ENCODE measurements around the gene PSORS1C1.

Gene PSORS1C1

GRCh38 chr6:31129130-31129529, 14.5 kb downstream of the PSORS1C1 start:
- TF ChIP-seq GABPA (IDR thresholded peaks at IDR 0.05; ENCODE audit: low read depth) (no peak), REST (IDR thresholded peaks at IDR 0.05; ENCODE audit: insufficient replicate concordance, low read depth) (no peak), POLR2AphosphoS5 (IDR thresholded peaks at IDR 0.05; ENCODE audit: low read depth) (no peak), CTCF (IDR thresholded peaks at IDR 0.05; ENCODE audit: insufficient read depth, low read length) (no peak), SPI1 (IDR thresholded peaks at IDR 0.05; ENCODE audit: borderline replicate concordance, low read depth) (no peak)
- H3K27me3 ChIP-seq (ENCODE audit: insufficient read depth, poor library complexity, severe bottlenecking): peaks cover 5% of the 10 kb centered on the region
- no peak overlapping the region for H3K4me3 ChIP-seq (replicated peaks; ENCODE audit: insufficient read depth, low read length)
- no peak for DNase-seq (ENCODE audit: low read depth in 1 of 2, low spot score in 1 of 2)
- no peak overlapping the region for H3K27ac ChIP-seq (replicated peaks)

GRCh38 chr6:31130751-31131150, 16.2 kb downstream of the PSORS1C1 start:
- TF ChIP-seq REST (IDR thresholded peaks at IDR 0.05; ENCODE audit: insufficient replicate concordance, low read depth): no peak
- no peak for TF ChIP-seq SPI1 (IDR thresholded peaks at IDR 0.05; ENCODE audit: borderline replicate concordance, low read depth)
- TF ChIP-seq CTCF (IDR thresholded peaks at IDR 0.05; ENCODE audit: insufficient read depth, low read length): no peak
- TF ChIP-seq POLR2AphosphoS5 (IDR thresholded peaks at IDR 0.05; ENCODE audit: low read depth): no peak
- no peak for TF ChIP-seq GABPA (IDR thresholded peaks at IDR 0.05; ENCODE audit: low read depth)
- no peak for DNase-seq (ENCODE audit: low read depth in 1 of 2, low spot score in 1 of 2)
- Histone ChIP-seq H3K27ac (replicated peaks) (no peak overlapping the region), H3K27me3 (ENCODE audit: insufficient read depth, poor library complexity, severe bottlenecking) (peaks cover 5% of the 10 kb centered on the region), H3K4me3 (replicated peaks; ENCODE audit: insufficient read depth, low read length) (no peak overlapping the region)

- Histone ChIP-seq H3K27ac (replicated peaks) (no peak overlapping the region), H3K27me3 (ENCODE audit: insufficient read depth, poor library complexity, severe bottlenecking) (peaks cover 5% of the 10 kb centered on the region), H3K4me3 (replicated peaks; ENCODE audit: insufficient read depth, low read length) (no peak overlapping the region)
- TF ChIP-seq POLR2AphosphoS5 (IDR thresholded peaks at IDR 0.05; ENCODE audit: low read depth) (no peak), GABPA (IDR thresholded peaks at IDR 0.05; ENCODE audit: low read depth) (no peak), CTCF (IDR thresholded peaks at IDR 0.05; ENCODE audit: insufficient read depth, low read length) (no peak), REST (IDR thresholded peaks at IDR 0.05; ENCODE audit: insufficient replicate concordance, low read depth) (no peak), SPI1 (IDR thresholded peaks at IDR 0.05; ENCODE audit: borderline replicate concordance, low read depth) (no peak)
- DNase-seq (ENCODE audit: low read depth in 1 of 2, low spot score in 1 of 2): no peak
Measured at GRCh38 chr6:31131595-31131994, 17.0 kb downstream of the PSORS1C1 start.

All from HL-60 (cell line).